GM12878 (cell line): Measurements from ENCODE around the gene AMBRA1. TPM values are rescaled to one million over a fixed set of nuclear protein-coding genes. Genes with fewer than 3 reads are reported as not detected.

Source experiments
- ATAC-seq: fragments of 200-7000 bp; cut with Tn5 transposase; 3 replicates; pipeline ENCODE4 v1.9.1; 2020; ENCODE audit warnings: mild to moderate bottlenecking, moderate library complexity
- BruUV-seq: library from RNA; stranded (reverse); fragments of 400-500 nt; replicated peaks from 2 replicates; lab custom pipeline; 2021; lab: Mats Ljungman, UMichigan
- CTCF ChIA-PET: fragments of 300-600 bp; sonication (Branson Sonifier 250); formaldehyde crosslinking; extraction: SDS; loops from one replicate; lab custom pipeline; 2021; ENCODE audit warnings: inconsistent platforms; lab: Yijun Ruan, JAX
- POLR2A ChIA-PET: fragments of 350-600 bp; formaldehyde crosslinking; extraction: SDS; loops from one replicate; lab custom pipeline; 2021; ENCODE audit warnings: inconsistent platforms; lab: Charles Lee
- RAD21 ChIA-PET: fragments of 300-600 bp; sonication (Branson Sonifier 250); formaldehyde crosslinking; loops from one replicate; lab custom pipeline; 2023; ENCODE audit warnings: antibody characterized with exemption; ENCODE audit not compliant: unreplicated experiment; lab: Charles Lee
- SMC1A ChIA-PET: fragments of 300-600 bp; sonication (Branson Sonifier 250); formaldehyde crosslinking; loops from one replicate; lab custom pipeline; 2023; ENCODE audit not compliant: unreplicated experiment, uncharacterized antibody; lab: Charles Lee
- DNase-seq: peaks from one replicate; pipeline ENCODE4 v3.0.0-alpha.2; 2011; ENCODE audit warnings: low read depth, low spot score
- FAIRE-seq: peaks from 3 replicates; lab custom pipeline; 2011; peaks lifted over from hg19 to GRCh38; lab: Jason Lieb, UNC
- H2AFZ ChIP-seq: 2 replicates; pipeline ENCODE4 v1.6.0; 2011; ENCODE audit warnings: low read depth, low read length, control low read depth; ENCODE audit not compliant: control insufficient read depth
- H3K27ac ChIP-seq: 2 replicates; pipeline ENCODE4 v1.5.1; 2011; ENCODE audit warnings: control low read depth; ENCODE audit not compliant: control insufficient read depth, insufficient read depth
- H3K27me3 ChIP-seq, 2 experiments: replicated peaks in 1 of 2; 2 replicates each; pipeline versions ENCODE4 v1.6.0 to v1.6.1; 2011; ENCODE audit warnings: low read length in 1 of 2; ENCODE audit not compliant: control insufficient read depth in 2 of 2, insufficient read depth in 2 of 2
- H3K36me3 ChIP-seq, 2 experiments: 2 replicates each; pipeline ENCODE4 v1.5.1; 2011; ENCODE audit warnings: low read length in 1 of 2; ENCODE audit not compliant: control insufficient read depth in 2 of 2, insufficient read depth in 2 of 2
- H3K4me1 ChIP-seq: 2 replicates; pipeline ENCODE4 v1.6.1; 2011; ENCODE audit warnings: mild to moderate bottlenecking, low read length, moderate library complexity, mixed read lengths; ENCODE audit not compliant: control insufficient read depth, insufficient read depth
- H3K4me2 ChIP-seq: 2 replicates; pipeline ENCODE4 v1.6.0; 2011; ENCODE audit warnings: control low read depth; ENCODE audit not compliant: control insufficient read depth, insufficient read depth
- H3K4me3 ChIP-seq: fragments of 200-600 bp; sonication (generic); 2 replicates; pipeline ENCODE4 v1.5.1; 2016
- H3K79me2 ChIP-seq: 2 replicates; pipeline ENCODE4 v1.6.0; 2011; ENCODE audit warnings: low read length; ENCODE audit not compliant: control insufficient read depth, insufficient read depth
- H3K9ac ChIP-seq: 2 replicates; pipeline ENCODE4 v1.8.0; 2011; ENCODE audit warnings: low read length, control low read depth, mixed read lengths; ENCODE audit not compliant: control insufficient read depth, insufficient read depth
- H3K9me3 ChIP-seq: replicated peaks from 3 replicates; pipeline ENCODE4 v1.5.1; 2011; ENCODE audit warnings: mild to moderate bottlenecking, low read length; ENCODE audit not compliant: control insufficient read depth, insufficient read depth
- H4K20me1 ChIP-seq: 2 replicates; pipeline ENCODE4 v1.6.0; 2011; ENCODE audit not compliant: control insufficient read depth, insufficient read depth
- CHD1 ChIP-seq: IDR thresholded peaks from 2 replicates; pipeline ENCODE4 v1.6.1; 2012; ENCODE audit warnings: low read depth, low read length, improper control_type of control experiment
- CHD2 ChIP-seq: IDR thresholded peaks from 2 replicates; pipeline ENCODE4 v1.6.1; 2011; ENCODE audit warnings: low read depth, low read length, improper control_type of control experiment, borderline replicate concordance
- E2F4 ChIP-seq: IDR thresholded peaks from 2 replicates; pipeline ENCODE4 v1.6.1; 2012; ENCODE audit warnings: low read depth, low read length, improper control_type of control experiment
- HDGF ChIP-seq: fragments of 450-650 bp; IDR thresholded peaks from 2 replicates; pipeline ENCODE4 v1.6.1; 2016; ENCODE audit warnings: antibody characterized with exemption
- KDM1A ChIP-seq: fragments of 200-600 bp; sonication (generic); IDR thresholded peaks from 2 replicates; pipeline ENCODE4 v1.6.1; 2016; ENCODE audit warnings: borderline replicate concordance
- POLR2A ChIP-seq: IDR thresholded peaks from 2 replicates; pipeline ENCODE4 v1.6.1; 2011; ENCODE audit warnings: low read depth, mild to moderate bottlenecking, low read length
- RUNX3 ChIP-seq: IDR thresholded peaks from 2 replicates; pipeline ENCODE4 v1.6.1; 2012; ENCODE audit warnings: low read length, inconsistent platforms
- WGBS: methylation state at CpG from one replicate; pipeline ENCODE4 v1.1.6; 2016; ENCODE audit warnings: low lambda C conversion rate; ENCODE audit not compliant: insufficient replicate concordance, insufficient coverage; ENCODE audit errors: missing lambda C conversion rate; 5-methylcytosine and 5-hydroxymethylcytosine counted together
- in situ Hi-C: fragments of 300-500 bp; cut with MboI; formaldehyde crosslinking; loops from 9 replicates; pipeline ENCODE4 v1.14.3; 2018; ENCODE audit warnings: mixed read lengths
- intact Hi-C: fragments of 100-400 bp; cut with micrococcal nuclease; formaldehyde crosslinking; loops from one replicate; pipeline ENCODE4 v1.14.2; 2022; ENCODE audit not compliant: unreplicated experiment
- polyA plus RNA-seq, 11 experiments: library from polyadenylated mRNA; depleted of rRNA in 4 of 11; unstranded in 6 of 11; stranded (reverse) in 5 of 11; fragments of >200 nt; fragmentation: Nextera tagmentation in 4 of 11; fragmentation: Illumina TruSeq in 1 of 11; extraction: Ambion mirVana in 4 of 11; extraction: Trizol in 1 of 11; gene quantifications; 1 replicate in 1 of 11; 2 replicates in 10 of 11; pipeline versions ENCODE4 v1.2.1 to v1.2.3, GENCODE V29; 2011 to 2016; ENCODE audit warnings: inconsistent platforms in 2 of 11, missing spikeins in 2 of 11, low read depth in 1 of 11
- total RNA-seq, 4 experiments: library from RNA; depleted of rRNA in 3 of 4; stranded (reverse); fragments of >200 nt in 3 of 4; fragmentation: Illumina TruSeq in 1 of 4; extraction: Trizol in 1 of 4; gene quantifications; 2 replicates each; pipeline versions ENCODE4 v1.2.1 to v1.2.3, GENCODE V29; 2013 to 2021

Gene AMBRA1
- total and polyA plus RNA-seq, 10 of the 15 experiments (the other 5 are each of a cell fraction or from before 2014, with no cell fraction given) = 0.57 to 34.3 (median 13.7) TPM

DNA sequence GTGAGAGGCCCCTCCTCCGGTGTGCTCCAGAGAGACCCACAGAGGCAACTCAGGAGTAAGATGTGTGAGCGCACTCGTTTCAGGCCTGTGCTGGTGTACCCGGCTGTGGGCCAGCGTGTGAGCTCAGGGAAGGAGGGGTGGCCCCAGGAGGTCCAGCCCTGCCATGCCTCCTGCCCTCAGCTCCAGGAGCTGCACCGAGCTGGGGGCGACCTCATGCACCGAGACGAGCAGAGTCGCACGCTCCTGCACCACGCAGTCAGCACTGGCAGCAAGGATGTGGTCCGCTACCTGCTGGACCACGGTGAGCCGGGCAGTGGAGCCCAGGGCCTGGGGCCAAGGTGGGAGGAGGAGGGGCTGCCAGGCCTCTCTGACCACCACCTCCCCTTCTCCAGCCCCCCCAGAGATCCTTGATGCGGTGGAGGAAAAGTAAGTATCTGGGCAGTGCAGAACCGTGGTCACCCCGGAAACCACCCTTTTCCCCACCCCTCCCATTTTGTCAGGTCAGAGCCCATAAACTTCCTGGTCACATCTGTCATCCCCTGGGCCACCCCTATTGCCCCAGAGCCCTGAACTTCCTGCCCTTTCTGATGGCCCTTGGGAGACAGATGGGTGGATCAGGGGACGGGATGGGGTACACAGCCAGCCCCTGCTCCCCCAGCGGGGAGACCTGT, 214.9 kb downstream of the AMBRA1 start:
- Histone ChIP-seq H3K4me2 (no peak overlapping the region), H3K27ac (no peak overlapping the region), H3K9me3 (no peaks in the 10 kb centered on the region), H3K4me3 (no peak overlapping the region), H3K79me2 (no peaks in the 10 kb centered on the region)
- ChIA-PET RAD21 (interaction anchor here (0.5 kb wide), 1 partner anchor 1163 kb away, joined by 4 read pairs; no protein-coding TSS in a partner anchor), SMC1A (no interaction called here), POLR2A (interaction anchor here (0.8 kb wide), 1 partner anchor 104 kb away, joined by 3 read pairs; no protein-coding TSS in a partner anchor)
- intact Hi-C loops = no loop called here
- 89% methylated on average over 20 of the region's 20 CpGs for WGBS
- FAIRE-seq (no peak), ATAC-seq (peak; percentile 6; the same call in 2 of the 3 replicates)
- TF ChIP-seq CHD1 (no peak), KDM1A (no peak), HDGF (no peak), RUNX3 (peak; percentile 28; the same call in 1 of the 2 replicates), E2F4 (no peak), POLR2A (peak; percentile 53; the same call in 1 of the 2 replicates), CHD2 (no peak)
- TF ChIP-seq, all 136 proteins: peak for 2
- in situ Hi-C loops = no loop called here
- Histone ChIP-seq H4K20me1 (no peaks in the 10 kb centered on the region), H3K27me3 (peaks cover 6 to 12% of the 10 kb centered on the region in 2 experiments), H3K9ac (no peak overlapping the region), H3K4me1 (peaks cover 8% of the 10 kb centered on the region), H2AFZ (no peak overlapping the region), H3K36me3 (peaks cover 4 to 17% of the 10 kb centered on the region in 2 experiments; a peak in 3 of 4 replicates)
- BruUV-seq = no TSS peak
- DNase-seq = no peak
- CTCF ChIA-PET = interaction anchor here (0.8 to 1.9 kb wide), 4 partner anchors 10 to 140 kb away, joined by 3 to 5 read pairs (median 4); no protein-coding TSS in a partner anchor
